ENCODE data around the gene SUGT1. TPM values are rescaled to one million over a fixed set of nuclear protein-coding genes. Genes with fewer than 3 reads are reported as not detected.
"Not testable (repeated sequence)": the region's sequence is repeated elsewhere in the genome, so short reads cannot be mapped to it uniquely, and the experiment has no call there.

Gene SUGT1
- total and polyA plus RNA-seq, 8 donors = 7.0 to 44.6 (median 35.0) TPM

GRCh38 chr13:52701728-52702465, 49.3 kb downstream of the SUGT1 start:
- TF ChIP-seq CTCF (IDR thresholded peaks at IDR 0.05) (no peak), EP300 (IDR thresholded peaks at IDR 0.05) (no peak), POLR2AphosphoS5 (IDR thresholded peaks at IDR 0.05) (no peak)
- H3K27me3 ChIP-seq = no peaks in the 10 kb centered on the region
- no peak overlapping the region for H3K27ac ChIP-seq
- H3K4me1 ChIP-seq = no peaks in the 10 kb centered on the region
- H3K9me3 ChIP-seq = no peaks in the 10 kb centered on the region
- H3K4me3 ChIP-seq = no peak overlapping the region
- peaks cover 7 to 19% (median 14%) of the 10 kb centered on the region in 4 donors for H3K36me3 ChIP-seq
- intact Hi-C loops (cut with DNase I; ENCODE audit: low total_unique reads) = no loop called here
- 59 to 75% (median 70%) methylated on average over 6 of the region's 6 CpGs for WGBS, 5 donors
- DNase-seq = no peak

- intact Hi-C loops (cut with DNase I; ENCODE audit: low total_unique reads) = no loop called here
Measured at GRCh38 chr13:52703482-52703881, 50.8 kb downstream of the SUGT1 start.

GRCh38 chr13:52706081-52706480, 53.4 kb downstream of the SUGT1 start:
- TF ChIP-seq POLR2AphosphoS5 (IDR thresholded peaks at IDR 0.05) = no peak
- no peak for TF ChIP-seq EP300 (IDR thresholded peaks at IDR 0.05)
- TF ChIP-seq POLR2A (IDR thresholded peaks at IDR 0.05) = no peak
- no peak for TF ChIP-seq CTCF (IDR thresholded peaks at IDR 0.05)
- no peaks in the 10 kb centered on the region for H3K9me3 ChIP-seq
- no peak for DNase-seq
- no peaks in the 10 kb centered on the region for H3K4me1 ChIP-seq
- H3K27ac ChIP-seq = no peak overlapping the region
- H3K36me3 ChIP-seq = no peaks in the 10 kb centered on the region
- no peaks in the 10 kb centered on the region for H3K27me3 ChIP-seq
- intact Hi-C loops (cut with DNase I; ENCODE audit: low total_unique reads) = no loop called here
- WGBS, 5 donors = 43 to 59% (median 47%) methylated on average over 3 of the region's 3 CpGs
- H3K4me3 ChIP-seq = no peak overlapping the region

More at GRCh38 chr13:52703482-52703881, 50.8 kb downstream of the SUGT1 start:
- TF ChIP-seq EP300 (IDR thresholded peaks at IDR 0.05) (no peak), POLR2A (IDR thresholded peaks at IDR 0.05) (no peak), POLR2AphosphoS5 (IDR thresholded peaks at IDR 0.05) (no peak), CTCF (IDR thresholded peaks at IDR 0.05) (no peak)
- Histone ChIP-seq H3K4me3 (no peak overlapping the region), H3K27ac (no peak overlapping the region), H3K36me3 (peaks cover 0 to 6% (median 3%) of the 10 kb centered on the region in 4 donors), H3K4me1 (no peaks in the 10 kb centered on the region), H3K27me3 (no peaks in the 10 kb centered on the region), H3K9me3 (no peaks in the 10 kb centered on the region)
- WGBS, 5 donors = 58 to 67% (median 61%) methylated on average over 6 of the region's 6 CpGs
- no peak for DNase-seq

GRCh38 chr13:52707375-52707774, 54.7 kb downstream of the SUGT1 start:
- no peaks in the 10 kb centered on the region for H3K4me1 ChIP-seq
- H3K27ac ChIP-seq = no peak overlapping the region
- no peaks in the 10 kb centered on the region for H3K9me3 ChIP-seq
- H3K4me3 ChIP-seq = no peak overlapping the region
- TF ChIP-seq POLR2AphosphoS5 (IDR thresholded peaks at IDR 0.05) (no peak), EP300 (IDR thresholded peaks at IDR 0.05) (no peak), CTCF (IDR thresholded peaks at IDR 0.05) (no peak), POLR2A (IDR thresholded peaks at IDR 0.05) (no peak)
- DNase-seq = no peak
- no peaks in the 10 kb centered on the region for H3K36me3 ChIP-seq
- intact Hi-C loops (cut with DNase I; ENCODE audit: low total_unique reads) = no loop called here
- WGBS, 5 donors = 83 to 91% (median 84%) methylated on average over 1 of the region's 1 CpG
- H3K27me3 ChIP-seq = no peaks in the 10 kb centered on the region

- 61 to 81% (median 68%) methylated on average over 12 of the region's 12 CpGs for WGBS, 5 donors
- H3K4me3 ChIP-seq; H3K27me3 ChIP-seq; intact Hi-C loops (cut with DNase I; ENCODE audit: low total_unique reads); H3K36me3 ChIP-seq; DNase-seq; H3K9me3 ChIP-seq; H3K27ac ChIP-seq; H3K4me1 ChIP-seq: not testable (repeated sequence)
Measured at GRCh38 chr13:52708266-52708665, 55.6 kb downstream of the SUGT1 start.

Data from stomach (tissue), 9 donors.